ENCODE data around the gene AKT1S1. TPM values are rescaled to one million over a fixed set of nuclear protein-coding genes. Genes with fewer than 3 reads are reported as not detected.

The AKT1S1 gene
- total and polyA plus RNA-seq, 2 of the 13 experiments (the other 11 are each of a cell fraction or from before 2014, with no cell fraction given), result 13.5 to 27.8 TPM

DNA sequence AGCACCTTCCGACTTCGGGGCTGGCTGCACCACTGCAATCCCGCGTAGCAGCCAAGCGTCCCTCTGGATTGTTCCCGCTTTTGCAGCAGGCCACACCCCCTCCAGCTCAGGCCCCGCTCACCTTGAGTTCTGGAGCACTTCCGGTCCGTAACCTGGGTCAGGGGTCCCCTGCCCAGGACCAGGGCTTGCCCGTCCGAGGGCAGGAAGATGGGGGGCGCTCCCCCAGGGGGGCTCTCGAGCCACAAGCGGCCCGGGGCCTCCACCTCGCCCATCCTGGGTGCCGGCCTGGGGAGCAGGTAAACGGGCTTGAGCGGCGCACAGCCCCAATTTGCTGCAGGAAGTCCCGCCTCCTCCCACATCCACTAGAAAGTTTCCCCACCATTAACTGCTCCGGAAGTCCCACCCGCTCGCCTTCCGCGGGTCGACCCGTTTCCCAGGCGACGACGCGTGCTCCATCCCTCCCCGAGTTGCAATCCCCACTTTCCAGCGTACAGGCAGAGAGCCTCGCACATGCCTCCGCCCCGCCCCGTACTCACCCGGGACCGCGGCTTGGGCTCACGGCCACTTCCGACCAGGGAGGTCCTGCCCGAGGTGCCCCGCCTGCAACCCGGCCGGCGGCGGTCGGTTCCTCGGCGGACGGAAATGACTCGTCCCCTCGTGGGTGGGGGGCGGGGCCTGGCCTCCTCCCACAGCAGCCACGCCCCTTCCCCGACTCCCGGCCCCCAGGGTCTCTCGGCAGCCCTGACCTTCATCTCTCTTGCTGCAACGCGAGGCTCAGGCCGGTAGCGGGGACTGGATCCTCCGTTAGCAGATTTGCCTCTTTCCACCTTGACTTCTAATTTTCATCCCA lies 10.0 kb downstream of the AKT1S1 start, which contains the start of gene PNKP (continued):
- no peak for TF ChIP-seq REPIN1 (CRISPR knock-in tag; IDR thresholded peaks at IDR 0.05; ENCODE audit: borderline replicate concordance, low read depth)
- TF ChIP-seq ZSCAN31 (CRISPR knock-in tag; IDR thresholded peaks at IDR 0.05; ENCODE audit: low read depth), result no peak; the same call in 1 of the 2 replicates
- TF ChIP-seq HNRNPH1 (optimal IDR thresholded peaks at IDR 0.05; ENCODE audit: low read depth, low read length), result no peak
- TF ChIP-seq ZNF576 (CRISPR knock-in tag; IDR thresholded peaks at IDR 0.05), result peak; percentile 48; the same call in 1 of the 2 replicates
- TF ChIP-seq PHF5A (CRISPR knock-in tag; IDR thresholded peaks at IDR 0.05; ENCODE audit: low read depth, unreplicated experiment), result peak; percentile 32
- TF ChIP-seq ZBTB37 (CRISPR knock-in tag; IDR thresholded peaks at IDR 0.05), result no peak; the same call in 1 of the 2 replicates
- TF ChIP-seq, protein P1, sequence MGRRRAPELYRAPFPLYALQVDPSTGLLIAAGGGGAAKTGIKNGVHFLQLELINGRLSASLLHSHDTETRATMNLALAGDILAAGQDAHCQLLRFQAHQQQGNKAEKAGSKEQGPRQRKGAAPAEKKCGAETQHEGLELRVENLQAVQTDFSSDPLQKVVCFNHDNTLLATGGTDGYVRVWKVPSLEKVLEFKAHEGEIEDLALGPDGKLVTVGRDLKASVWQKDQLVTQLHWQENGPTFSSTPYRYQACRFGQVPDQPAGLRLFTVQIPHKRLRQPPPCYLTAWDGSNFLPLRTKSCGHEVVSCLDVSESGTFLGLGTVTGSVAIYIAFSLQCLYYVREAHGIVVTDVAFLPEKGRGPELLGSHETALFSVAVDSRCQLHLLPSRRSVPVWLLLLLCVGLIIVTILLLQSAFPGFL (CRISPR knock-in tag; IDR thresholded peaks at IDR 0.05), result no peak
- TF ChIP-seq EED (CRISPR knock-in tag; IDR thresholded peaks at IDR 0.05), result peak; percentile 74
- peak; percentile 61 for TF ChIP-seq ZNF574 (CRISPR knock-in tag; IDR thresholded peaks at IDR 0.05)
- TF ChIP-seq TFE3 (CRISPR knock-in tag; IDR thresholded peaks at IDR 0.05), result peak; percentile 37; the same call in 1 of the 2 replicates
- no peak for TF ChIP-seq ZNF619 (CRISPR knock-in tag; IDR thresholded peaks at IDR 0.05)
- no peak for TF ChIP-seq HOXA7 (CRISPR knock-in tag; IDR thresholded peaks at IDR 0.05)
- TF ChIP-seq ZSCAN9 (CRISPR knock-in tag; IDR thresholded peaks at IDR 0.05; ENCODE audit: borderline replicate concordance), result no peak; the same call in 1 of the 2 replicates
- TF ChIP-seq KDM2A (CRISPR knock-in tag; IDR thresholded peaks at IDR 0.05; ENCODE audit: borderline replicate concordance, low read depth), result peak; percentile 79
- TF ChIP-seq SP4 (CRISPR knock-in tag; IDR thresholded peaks at IDR 0.05), result peak; percentile 92
- peak; percentile 79; the same call in 1 of the 2 replicates for TF ChIP-seq ELF4 (CRISPR knock-in tag; IDR thresholded peaks at IDR 0.05; ENCODE audit: borderline replicate concordance)
- no peak for TF ChIP-seq ZNF878 (CRISPR knock-in tag; IDR thresholded peaks at IDR 0.05)
